OCI-LY7 (cell line): ENCODE measurements around the gene DUSP7. TPM values are rescaled to one million over a fixed set of nuclear protein-coding genes. Genes with fewer than 3 reads are reported as not detected.

Experiments used
- BruUV-seq: library from RNA; stranded (reverse); fragments of 400-500 nt; replicated peaks from 2 replicates; lab custom pipeline; 2021; lab: Mats Ljungman, UMichigan
- CTCF ChIA-PET: fragments of 300-600 bp; sonication (Branson Sonifier 250); formaldehyde crosslinking; loops from one replicate; lab custom pipeline; 2022; ENCODE audit warnings: antibody characterized with exemption; ENCODE audit not compliant: unreplicated experiment; lab: Charles Lee
- POLR2A ChIA-PET: fragments of 300-600 bp; sonication (Branson Sonifier 250); formaldehyde crosslinking; loops from one replicate; lab custom pipeline; 2022; ENCODE audit warnings: antibody characterized with exemption; lab: Charles Lee
- DNase-seq: peaks from one replicate; pipeline ENCODE4 v3.0.0-alpha.2; 2015; ENCODE audit warnings: low spot score
- H2AFZ ChIP-seq: fragments of 200-600 bp; sonication (generic), shearing (Covaris generic); 2 replicates; pipeline ENCODE4 v1.6.1; 2014; ENCODE audit warnings: mild to moderate bottlenecking, antibody characterized with exemption, low read length, moderate library complexity
- H3K27ac ChIP-seq: fragments of 200-600 bp; sonication (generic); 2 replicates; pipeline ENCODE4 v1.5.1; 2014; ENCODE audit warnings: mixed run types, low read depth, mild to moderate bottlenecking, moderate library complexity, low read length, inconsistent platforms; ENCODE audit not compliant: poor library complexity, severe bottlenecking
- H3K36me3 ChIP-seq: fragments of 200-600 bp; sonication (generic); 2 replicates; pipeline ENCODE4 v1.6.1; 2014; ENCODE audit warnings: mild to moderate bottlenecking, antibody characterized with exemption, low read length, moderate library complexity, mixed read lengths; ENCODE audit not compliant: insufficient read depth
- H3K4me1 ChIP-seq: fragments of 200-600 bp; sonication (generic); 2 replicates; pipeline ENCODE4 v1.5.1; 2014; ENCODE audit warnings: mild to moderate bottlenecking, low read length; ENCODE audit not compliant: insufficient read depth, poor library complexity, severe bottlenecking
- H3K4me2 ChIP-seq: fragments of 200-600 bp; sonication (generic); 2 replicates; pipeline ENCODE4 v1.6.1; 2014; ENCODE audit warnings: mild to moderate bottlenecking, low read length
- H3K4me3 ChIP-seq: fragments of 200-600 bp; sonication (generic); 2 replicates; pipeline ENCODE4 v1.5.1; 2014; ENCODE audit warnings: mild to moderate bottlenecking, low read depth, low read length; ENCODE audit not compliant: poor library complexity, severe bottlenecking
- H3K79me2 ChIP-seq: fragments of 200-600 bp; sonication (generic); 2 replicates; pipeline ENCODE4 v1.6.1; 2016; ENCODE audit warnings: low read depth, mild to moderate bottlenecking, low read length, moderate library complexity, mixed read lengths; ENCODE audit not compliant: insufficient read depth
- H3K9me2 ChIP-seq: fragments of 200-600 bp; sonication (generic); 2 replicates; pipeline ENCODE4 v1.6.1; 2016; ENCODE audit warnings: mild to moderate bottlenecking, low read length, mixed read lengths; ENCODE audit not compliant: insufficient read depth
- H3K9me3 ChIP-seq: fragments of 200-600 bp; sonication (generic); 2 replicates; pipeline ENCODE4 v1.6.1; 2014; ENCODE audit warnings: mild to moderate bottlenecking, mixed run types, low read length, mixed read lengths
- H4K20me1 ChIP-seq: fragments of 200-600 bp; sonication (generic); 2 replicates; pipeline ENCODE4 v1.6.1; 2014; ENCODE audit warnings: mild to moderate bottlenecking, antibody characterized with exemption, low read length, moderate library complexity, mixed read lengths; ENCODE audit not compliant: insufficient read depth
- EZH2phosphoT487 ChIP-seq: fragments of 200-600 bp; sonication (generic); IDR thresholded peaks from 2 replicates; pipeline ENCODE4 v1.6.1; 2018; ENCODE audit warnings: low read depth, borderline replicate concordance, mild to moderate bottlenecking, mixed run types, antibody characterized with exemption, low read length, moderate library complexity, mixed read lengths
- intact Hi-C: fragments of 100-400 bp; cut with micrococcal nuclease; formaldehyde crosslinking; loops from one replicate; pipeline ENCODE4 v1.10.0; 2022; ENCODE audit not compliant: unreplicated experiment
- total RNA-seq, 2 experiments: library from RNA; depleted of rRNA in 1 of 2; stranded (reverse); fragments of >200 nt in 1 of 2; shearing (Covaris generic) in 1 of 2; gene quantifications; 2 replicates each; pipeline ENCODE4 v1.2.3, GENCODE V29; 2014 to 2022
- TF ChIP-seq, protein P1 (sequence below): fragments of 200-600 bp; sonication (generic); conservative IDR thresholded peaks from 2 replicates; pipeline ENCODE4 v1.5.1; 2014; ENCODE audit warnings: mild to moderate bottlenecking, antibody characterized with exemption, low read length, moderate library complexity, mixed read lengths

Gene DUSP7
- total RNA-seq, 2 experiments from 2014 or later: 11.4 to 14.4 TPM

DNA sequence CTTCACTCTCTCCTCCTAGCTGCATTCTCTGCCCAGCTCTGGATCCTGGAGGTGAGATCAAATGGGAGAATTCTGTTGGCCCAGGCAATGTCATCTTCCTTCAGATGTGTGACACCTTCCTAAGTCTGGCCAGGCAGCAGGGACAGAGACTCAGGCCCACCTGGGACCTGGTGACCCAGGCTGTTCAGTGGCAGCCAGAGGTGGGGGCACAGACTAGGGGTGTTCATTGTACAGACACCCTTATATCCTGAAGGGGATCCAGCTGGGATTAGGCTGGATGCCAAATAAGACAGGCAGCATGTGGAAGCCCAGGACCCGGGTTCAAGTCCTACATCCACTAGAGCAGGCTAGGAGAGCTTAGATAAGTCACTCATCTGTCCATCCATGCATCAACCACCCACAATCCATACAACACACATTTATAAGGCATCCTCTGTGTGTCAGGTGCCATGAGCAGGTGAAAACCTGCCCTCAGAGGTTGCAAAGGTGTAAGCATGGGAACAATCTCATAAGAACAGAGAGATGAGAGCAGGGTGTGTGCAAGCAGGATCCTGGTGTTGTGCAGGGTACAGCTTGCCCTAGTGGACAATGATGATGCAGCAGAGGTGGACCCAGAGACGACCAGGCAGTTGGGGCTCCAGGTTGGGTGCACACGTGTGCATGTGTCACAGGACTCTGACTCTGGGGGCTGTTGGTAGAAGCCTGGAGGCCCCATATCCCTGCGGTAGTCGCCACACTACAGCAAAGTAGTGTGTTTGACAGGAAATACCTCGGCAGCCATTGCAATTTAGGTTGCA, 42.4 kb downstream of the DUSP7 start:
- Histone ChIP-seq H3K4me3 (no peak overlapping the region), H3K27ac (no peak overlapping the region), H3K36me3 (no peaks in the 10 kb centered on the region), H4K20me1 (no peaks in the 10 kb centered on the region), H3K4me2 (no peak overlapping the region), H3K9me2 (no peaks in the 10 kb centered on the region), H2AFZ (no peak overlapping the region), H3K4me1 (peaks cover 8% of the 10 kb centered on the region), H3K9me3 (no peaks in the 10 kb centered on the region), H3K79me2 (no peaks in the 10 kb centered on the region)
- TF ChIP-seq, protein P1, sequence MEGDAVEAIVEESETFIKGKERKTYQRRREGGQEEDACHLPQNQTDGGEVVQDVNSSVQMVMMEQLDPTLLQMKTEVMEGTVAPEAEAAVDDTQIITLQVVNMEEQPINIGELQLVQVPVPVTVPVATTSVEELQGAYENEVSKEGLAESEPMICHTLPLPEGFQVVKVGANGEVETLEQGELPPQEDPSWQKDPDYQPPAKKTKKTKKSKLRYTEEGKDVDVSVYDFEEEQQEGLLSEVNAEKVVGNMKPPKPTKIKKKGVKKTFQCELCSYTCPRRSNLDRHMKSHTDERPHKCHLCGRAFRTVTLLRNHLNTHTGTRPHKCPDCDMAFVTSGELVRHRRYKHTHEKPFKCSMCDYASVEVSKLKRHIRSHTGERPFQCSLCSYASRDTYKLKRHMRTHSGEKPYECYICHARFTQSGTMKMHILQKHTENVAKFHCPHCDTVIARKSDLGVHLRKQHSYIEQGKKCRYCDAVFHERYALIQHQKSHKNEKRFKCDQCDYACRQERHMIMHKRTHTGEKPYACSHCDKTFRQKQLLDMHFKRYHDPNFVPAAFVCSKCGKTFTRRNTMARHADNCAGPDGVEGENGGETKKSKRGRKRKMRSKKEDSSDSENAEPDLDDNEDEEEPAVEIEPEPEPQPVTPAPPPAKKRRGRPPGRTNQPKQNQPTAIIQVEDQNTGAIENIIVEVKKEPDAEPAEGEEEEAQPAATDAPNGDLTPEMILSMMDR: no peak
- no peak for TF ChIP-seq EZH2phosphoT487
- ChIA-PET POLR2A (interaction anchor here (2.0 kb wide), 1 partner anchor 12 kb away, joined by 4 read pairs; no protein-coding TSS in a partner anchor), CTCF (no interaction called here)
- BruUV-seq: no TSS peak
- DNase-seq: no peak
- intact Hi-C loops: no loop called here

DNA sequence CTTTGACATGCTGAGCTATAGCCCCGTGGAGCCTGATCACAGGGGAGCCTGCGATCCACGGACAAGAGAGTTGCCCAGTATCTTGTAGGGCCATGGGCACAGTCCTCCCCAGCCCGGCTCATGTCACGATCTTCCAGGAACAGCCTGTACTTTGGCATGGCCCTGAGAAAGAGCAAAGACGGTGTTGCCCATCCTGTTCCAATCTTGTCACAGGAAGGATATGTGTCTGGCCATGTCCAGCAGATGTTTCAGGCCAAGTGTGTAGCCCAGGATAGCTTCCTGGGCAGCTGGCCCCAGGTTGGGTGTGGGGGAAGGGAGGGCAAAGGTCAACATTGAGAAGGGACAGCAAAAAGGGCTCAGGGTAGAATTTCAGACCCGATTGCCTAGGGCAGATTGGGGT, 43.7 kb downstream of the DUSP7 start:
- Histone ChIP-seq H3K79me2 (no peaks in the 10 kb centered on the region), H3K9me2 (no peaks in the 10 kb centered on the region), H3K4me1 (peaks cover 8% of the 10 kb centered on the region), H3K27ac (no peak overlapping the region), H2AFZ (no peak overlapping the region), H3K4me2 (no peak overlapping the region), H3K36me3 (no peaks in the 10 kb centered on the region), H3K4me3 (no peak overlapping the region), H4K20me1 (no peaks in the 10 kb centered on the region), H3K9me3 (no peaks in the 10 kb centered on the region)
- no peak for TF ChIP-seq EZH2phosphoT487
- TF ChIP-seq, protein P1: no peak
- no peak for DNase-seq
- POLR2A ChIA-PET: interaction anchor here (2.0 kb wide), 1 partner anchor 13 kb away, joined by 4 read pairs; no protein-coding TSS in a partner anchor
- CTCF ChIA-PET: no interaction called here
- no TSS peak for BruUV-seq
- intact Hi-C loops: no loop called here

DNA sequence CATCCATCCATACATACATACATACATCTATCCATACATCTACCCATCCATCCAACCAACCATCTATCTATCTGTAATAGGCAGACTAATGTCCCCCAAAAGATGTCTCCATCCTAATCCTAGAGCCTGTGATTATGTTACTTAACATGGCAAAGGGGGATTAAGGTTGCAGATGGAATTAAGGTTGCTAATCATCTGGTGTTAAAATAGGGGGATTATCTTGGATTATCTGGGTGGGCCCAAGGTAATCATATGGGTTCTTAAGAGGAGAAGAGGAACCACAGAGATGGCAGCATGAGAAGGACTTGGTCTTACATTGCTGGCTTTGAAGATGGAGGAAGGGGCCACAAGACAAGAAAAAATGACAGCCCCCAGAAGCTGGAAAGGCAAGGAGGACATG, 45.9 kb downstream of the DUSP7 start:
- intact Hi-C loops: no loop called here
- ChIA-PET CTCF (no interaction called here), POLR2A (no interaction called here)
- Histone ChIP-seq H3K4me2 (no peak overlapping the region), H3K36me3 (no peaks in the 10 kb centered on the region), H3K27ac (no peak overlapping the region), H2AFZ (no peak overlapping the region), H3K9me2 (no peaks in the 10 kb centered on the region), H3K4me3 (no peak overlapping the region), H3K9me3 (no peaks in the 10 kb centered on the region), H4K20me1 (no peaks in the 10 kb centered on the region), H3K79me2 (no peaks in the 10 kb centered on the region), H3K4me1 (peaks cover 14% of the 10 kb centered on the region)
- no TSS peak for BruUV-seq
- TF ChIP-seq, protein P1: no peak
- no peak for TF ChIP-seq EZH2phosphoT487
- no peak for DNase-seq
